Tibial artery (tissue), 4 donors: ENCODE results near the gene STARD13.

ENCODE experiments used
- DNase-seq, 2 donors: peaks; one replicate each; pipeline ENCODE4 v3.0.0-alpha.2; 2019
- H3K27ac ChIP-seq, 2 donors: fragments of 200-600 bp; sonication (generic) in 1 of 2; 1 replicate in 1 of 2; 2 replicates in 1 of 2; pipeline ENCODE4 v1.5.1; 2018 to 2019; ENCODE audit warnings: mild to moderate bottlenecking in 1 of 2
- H3K27me3 ChIP-seq, 2 donors: fragments of 200-600 bp; sonication (generic) in 1 of 2; one replicate each; pipeline versions ENCODE4 v1.5.1 to v1.6.0; 2016 to 2019
- H3K36me3 ChIP-seq, 3 donors: fragments of 200-600 bp; sonication (generic) in 2 of 3; one replicate each; pipeline ENCODE4 v1.5.1; 2016 to 2019; ENCODE audit warnings: mild to moderate bottlenecking in 2 of 3
- H3K4me1 ChIP-seq, 4 donors: fragments of 200-600 bp; sonication (generic) in 2 of 4; 1 replicate in 3 of 4; 2 replicates in 1 of 4; pipeline ENCODE4 v1.5.1; 2016 to 2019
- H3K4me3 ChIP-seq, 2 donors: fragments of 200-600 bp; sonication (generic) in 1 of 2; 1 replicate in 1 of 2; 2 replicates in 1 of 2; pipeline ENCODE4 v1.5.1; 2018 to 2019; ENCODE audit warnings: mild to moderate bottlenecking in 2 of 2
- H3K9me3 ChIP-seq, 3 donors: fragments of 200-600 bp; sonication (generic) in 1 of 3; one replicate each; pipeline ENCODE4 v1.5.1; 2016 to 2019
- CTCF ChIP-seq, 2 experiments: fragments of 200-600 bp in 1 of 2; fragments of 450-650 bp in 1 of 2; IDR thresholded peaks; one replicate each; pipeline ENCODE4 v1.5.1; 2017 to 2019; ENCODE audit warnings: antibody characterized with exemption in 2 of 2, mild to moderate bottlenecking in 1 of 2, moderate library complexity in 1 of 2
- intact Hi-C: fragments of 100-400 bp; cut with DNase I; formaldehyde crosslinking; loops from one replicate; pipeline ENCODE4 v1.15.0; 2023; ENCODE audit warnings: low total_unique reads

The STARD13 gene

GRCh38 chr13:33146843-33147611 lies 138.5 kb downstream of the STARD13 start:
- Histone ChIP-seq H3K36me3 (peaks cover 0 to 4% (median under 1%) of the 10 kb centered on the region in 3 donors), H3K4me1 (peaks cover 0 to 43% (median 10%) of the 10 kb centered on the region in 4 donors), H3K9me3 (no peaks in the 10 kb centered on the region), H3K27ac (no peak overlapping the region), H3K27me3 (no peaks in the 10 kb centered on the region), H3K4me3 (no peak overlapping the region)
- intact Hi-C loops = no loop called here
- no peak for TF ChIP-seq CTCF (IDR thresholded peaks at IDR 0.05)
- DNase-seq = no peak

DNA sequence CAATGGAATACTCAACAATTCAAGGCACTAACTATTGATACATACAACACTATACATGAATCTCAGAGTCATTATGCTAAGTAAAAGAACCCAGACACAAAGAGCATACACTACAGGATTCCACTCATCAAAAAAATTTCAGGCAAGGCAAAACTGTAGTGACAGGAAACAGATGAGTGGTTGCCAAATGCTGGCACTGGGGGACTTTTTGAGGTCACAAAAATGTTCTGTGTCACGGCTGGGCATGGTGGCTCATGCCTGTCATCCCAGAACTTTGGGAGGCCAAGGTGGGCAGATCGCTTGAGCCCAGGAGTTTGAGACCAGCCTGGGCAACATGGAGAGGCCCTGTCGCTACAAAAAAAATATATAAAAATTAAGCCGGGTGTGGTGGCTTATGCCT lies 139.9 kb downstream of the STARD13 start:
- no peak overlapping the region for H3K4me3 ChIP-seq
- intact Hi-C loops = no loop called here
- peak overlapping the region in 1 of 2 donors; percentile 11 for H3K27ac ChIP-seq
- no peak for TF ChIP-seq CTCF (IDR thresholded peaks at IDR 0.05)
- no peaks in the 10 kb centered on the region for H3K9me3 ChIP-seq
- H3K36me3 ChIP-seq = peaks cover 0 to 16% (median 9%) of the 10 kb centered on the region in 3 donors
- no peak for DNase-seq
- H3K27me3 ChIP-seq = no peaks in the 10 kb centered on the region
- peaks cover 0 to 43% (median 10%) of the 10 kb centered on the region in 4 donors for H3K4me1 ChIP-seq

- Histone ChIP-seq H3K36me3 (peaks cover 0 to 16% (median 9%) of the 10 kb centered on the region in 3 donors), H3K4me1 (peaks cover 0 to 42% (median 13%) of the 10 kb centered on the region in 4 donors), H3K9me3 (no peaks in the 10 kb centered on the region), H3K27ac (no peak overlapping the region), H3K27me3 (no peaks in the 10 kb centered on the region), H3K4me3 (no peak overlapping the region)
- TF ChIP-seq CTCF (IDR thresholded peaks at IDR 0.05) = no peak
- DNase-seq = no peak
- intact Hi-C loops = loop anchor here (5.0 kb wide), 1 partner anchor 48 kb away; no protein-coding TSS in a partner anchor
These were observed 141.2 kb downstream of the STARD13 start for GRCh38 chr13:33144358-33144784.

DNA sequence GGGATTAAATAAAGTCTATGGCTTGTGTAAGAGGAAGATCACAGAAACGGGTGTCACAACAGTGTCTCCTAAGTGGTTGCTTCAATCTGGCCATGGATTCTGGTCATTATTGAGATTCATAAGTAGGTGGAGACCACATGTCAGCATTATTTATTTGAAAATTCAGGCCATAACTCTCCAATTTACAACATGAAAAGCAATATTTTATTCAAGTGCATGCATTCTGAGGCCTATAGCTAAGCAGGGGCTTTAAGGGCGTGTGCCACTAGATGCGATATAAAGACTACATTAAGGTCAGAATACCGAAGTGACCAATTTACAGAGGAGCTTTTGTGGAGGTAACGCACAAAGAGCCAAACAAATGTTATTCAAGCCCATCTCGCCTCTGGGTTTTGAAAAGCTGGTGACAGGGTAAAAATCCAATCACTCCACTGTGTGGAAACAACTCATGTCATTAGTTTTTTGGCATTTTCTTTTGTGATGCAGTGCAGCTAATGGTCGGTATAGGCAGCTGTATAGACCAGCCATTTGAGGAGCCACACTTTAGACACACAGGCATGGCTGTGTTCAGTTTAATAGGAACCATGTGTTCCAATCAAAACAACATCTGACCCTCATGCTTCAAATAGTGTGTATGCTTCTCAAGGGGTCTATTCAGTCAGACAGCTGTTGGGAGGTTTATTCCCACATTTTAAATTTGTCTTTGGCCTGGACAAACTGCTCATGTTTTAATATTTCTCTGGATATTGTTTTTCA lies 145.6 kb downstream of the STARD13 start:
- no peaks in the 10 kb centered on the region for H3K9me3 ChIP-seq
- no peak for DNase-seq
- no peaks in the 10 kb centered on the region for H3K27me3 ChIP-seq
- peak overlapping the region in 1 of 2 donors; percentile 24 for H3K27ac ChIP-seq
- intact Hi-C loops = loop anchor here (5.0 kb wide), 1 partner anchor 52 kb away; no protein-coding TSS in a partner anchor
- peaks cover 0 to 39% (median 25%) of the 10 kb centered on the region in 4 donors for H3K4me1 ChIP-seq
- no peak for TF ChIP-seq CTCF (IDR thresholded peaks at IDR 0.05)
- H3K4me3 ChIP-seq = no peak overlapping the region
- H3K36me3 ChIP-seq = peaks cover 0 to 22% (median 22%) of the 10 kb centered on the region in 3 donors

DNA sequence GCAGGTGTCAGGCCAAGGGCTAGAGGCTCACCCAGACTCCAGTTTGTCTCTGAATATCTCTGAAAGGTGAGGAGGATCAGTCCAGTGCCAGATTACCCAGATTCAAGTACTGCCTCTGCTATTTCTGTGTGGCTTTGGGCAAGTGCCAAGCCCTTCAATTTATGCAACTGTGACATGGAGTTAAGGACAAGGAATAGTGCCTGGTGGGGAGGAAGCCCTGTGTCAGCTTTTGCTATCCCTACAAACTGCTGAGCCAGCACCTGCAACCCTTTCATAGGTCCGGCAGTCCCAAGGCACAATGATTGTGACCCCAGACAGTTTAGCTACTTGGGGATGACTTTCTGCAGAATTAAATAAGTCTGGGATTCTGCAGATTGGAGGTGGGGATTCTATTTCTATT lies 146.4 kb downstream of the STARD13 start:
- H3K4me1 ChIP-seq = peaks cover 0 to 41% (median 26%) of the 10 kb centered on the region in 4 donors
- H3K9me3 ChIP-seq = no peaks in the 10 kb centered on the region
- no peak overlapping the region for H3K4me3 ChIP-seq
- peak overlapping the region; percentile 24 to 42 for H3K27ac ChIP-seq
- peak; percentile 84 to 85 for DNase-seq
- peaks cover 0 to 22% (median 22%) of the 10 kb centered on the region in 3 donors for H3K36me3 ChIP-seq
- TF ChIP-seq CTCF (IDR thresholded peaks at IDR 0.05) = no peak
- intact Hi-C loops = no loop called here
- H3K27me3 ChIP-seq = no peaks in the 10 kb centered on the region
